ENCODE data around the gene NPIPB6.

NPIPB6 gene

DNA sequence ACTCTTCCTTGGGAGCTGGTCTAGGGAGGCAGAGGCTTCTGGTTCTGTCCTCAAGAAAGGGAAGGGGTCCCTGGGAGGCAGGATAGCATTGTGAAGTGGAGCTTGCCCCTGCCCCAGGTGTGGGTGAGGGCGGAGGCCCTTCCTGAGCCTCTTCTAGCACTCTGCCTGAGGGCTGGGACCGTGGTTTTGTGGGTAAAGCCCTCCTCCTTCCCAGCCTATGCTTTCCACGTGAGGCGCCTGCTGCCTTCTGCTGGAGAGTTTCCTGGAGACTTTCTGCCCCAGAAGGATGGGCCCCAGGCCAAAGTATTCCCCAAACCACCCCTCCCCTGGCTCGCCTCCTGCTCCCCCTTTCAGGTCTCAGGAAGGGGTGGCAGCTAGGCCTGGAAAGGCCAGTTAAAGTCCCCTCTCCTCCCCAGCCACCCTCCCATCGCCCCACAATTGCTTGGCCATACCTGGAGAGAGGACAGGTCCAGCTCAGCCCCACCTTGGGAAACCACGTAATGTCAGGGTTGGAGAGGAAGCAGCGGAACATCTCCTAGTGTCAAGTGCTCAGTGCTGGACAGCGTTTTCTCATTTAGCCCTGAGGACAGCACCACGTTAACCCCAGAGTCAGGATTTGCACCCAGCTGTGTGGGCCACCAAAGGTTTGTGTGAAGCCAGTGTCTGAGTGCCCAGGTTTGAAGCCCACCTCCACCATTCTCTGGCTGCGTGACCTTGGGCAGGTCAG, 65.4 kb downstream of the NPIPB6 start:
- DNase-seq (ENCODE audit: low spot score), result no peak

DNA sequence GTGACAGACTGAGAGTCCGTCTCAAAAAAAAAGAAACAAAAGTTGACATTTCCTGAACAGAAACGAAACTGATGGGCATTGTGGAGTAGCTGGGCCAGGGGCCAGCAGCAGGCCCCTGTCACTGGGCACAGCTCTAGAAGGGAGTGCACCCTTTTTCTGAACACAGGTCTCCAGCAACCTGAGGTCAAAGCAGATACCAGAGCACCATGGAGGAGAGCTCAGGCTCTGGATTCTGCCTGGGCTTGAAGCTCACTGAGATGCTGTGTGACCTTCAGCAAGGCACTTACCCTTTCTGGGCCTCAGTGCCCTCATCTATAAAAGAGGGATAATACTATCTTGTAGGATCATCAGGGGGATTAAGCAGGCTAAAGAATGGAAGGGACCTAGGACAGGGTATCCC, 66.0 kb downstream of the NPIPB6 start:
- no peak for DNase-seq (ENCODE audit: low spot score)

DNA sequence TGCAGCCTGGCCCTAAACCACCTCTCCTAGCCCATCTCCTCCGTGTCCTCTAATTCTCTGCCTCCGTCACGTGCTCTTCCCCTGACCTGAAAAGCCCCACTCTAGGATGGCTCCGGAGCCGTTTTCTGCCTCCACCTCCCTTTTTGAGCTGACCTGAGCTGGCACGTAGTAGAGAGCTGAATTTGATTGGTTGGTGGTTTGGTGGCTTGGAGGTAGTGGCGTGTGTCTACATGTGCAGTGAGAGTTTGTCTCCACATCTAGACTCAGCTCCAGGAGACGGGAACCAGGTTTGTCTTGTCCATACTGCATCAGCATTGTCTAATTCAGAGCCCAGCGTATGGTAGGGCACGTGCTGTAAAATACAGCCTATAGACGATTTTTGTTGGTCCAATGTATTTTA, 68.0 kb downstream of the NPIPB6 start:
- no peak for DNase-seq (ENCODE audit: low spot score)

DNA sequence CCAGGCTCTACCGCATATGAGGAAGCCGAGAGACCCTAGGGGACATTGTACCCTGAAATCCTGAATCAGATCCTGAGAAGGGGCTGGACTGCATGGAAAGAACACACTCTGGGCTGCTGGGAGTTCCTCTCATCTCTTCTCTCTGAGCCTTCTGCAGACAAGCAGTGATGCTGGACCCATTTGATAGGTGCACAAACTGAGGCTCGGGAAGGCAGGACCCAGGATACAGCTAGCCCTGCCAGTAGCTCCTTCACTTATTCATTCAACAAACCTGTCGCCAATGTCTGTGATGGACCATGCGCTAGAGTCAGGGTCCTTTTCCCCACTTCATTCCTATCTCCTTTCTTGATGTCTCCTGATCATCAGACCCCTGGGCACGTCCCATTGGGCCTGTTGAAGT, 69.1 kb downstream of the NPIPB6 start:
- DNase-seq (ENCODE audit: low spot score), result no peak

DNA sequence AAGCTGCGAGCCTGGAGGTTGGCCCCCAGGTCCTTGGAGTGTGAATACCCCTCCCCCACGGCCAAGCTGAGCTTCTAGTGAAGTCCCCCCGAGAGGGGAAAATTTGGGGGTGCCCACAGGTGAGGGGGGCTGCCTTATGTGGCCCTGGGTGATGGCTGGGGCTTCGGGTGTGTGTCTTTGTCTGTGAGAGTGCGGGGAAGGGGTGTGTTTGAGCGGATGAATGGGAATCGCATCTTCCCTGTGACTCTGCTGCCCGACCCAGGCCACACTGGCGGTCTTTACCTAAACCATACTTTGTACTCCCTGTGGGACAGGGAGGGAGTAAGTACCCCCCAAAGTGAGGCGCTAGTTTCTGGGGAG, 69.7 kb downstream of the NPIPB6 start:
- DNase-seq (ENCODE audit: low spot score), result no peak

DNA sequence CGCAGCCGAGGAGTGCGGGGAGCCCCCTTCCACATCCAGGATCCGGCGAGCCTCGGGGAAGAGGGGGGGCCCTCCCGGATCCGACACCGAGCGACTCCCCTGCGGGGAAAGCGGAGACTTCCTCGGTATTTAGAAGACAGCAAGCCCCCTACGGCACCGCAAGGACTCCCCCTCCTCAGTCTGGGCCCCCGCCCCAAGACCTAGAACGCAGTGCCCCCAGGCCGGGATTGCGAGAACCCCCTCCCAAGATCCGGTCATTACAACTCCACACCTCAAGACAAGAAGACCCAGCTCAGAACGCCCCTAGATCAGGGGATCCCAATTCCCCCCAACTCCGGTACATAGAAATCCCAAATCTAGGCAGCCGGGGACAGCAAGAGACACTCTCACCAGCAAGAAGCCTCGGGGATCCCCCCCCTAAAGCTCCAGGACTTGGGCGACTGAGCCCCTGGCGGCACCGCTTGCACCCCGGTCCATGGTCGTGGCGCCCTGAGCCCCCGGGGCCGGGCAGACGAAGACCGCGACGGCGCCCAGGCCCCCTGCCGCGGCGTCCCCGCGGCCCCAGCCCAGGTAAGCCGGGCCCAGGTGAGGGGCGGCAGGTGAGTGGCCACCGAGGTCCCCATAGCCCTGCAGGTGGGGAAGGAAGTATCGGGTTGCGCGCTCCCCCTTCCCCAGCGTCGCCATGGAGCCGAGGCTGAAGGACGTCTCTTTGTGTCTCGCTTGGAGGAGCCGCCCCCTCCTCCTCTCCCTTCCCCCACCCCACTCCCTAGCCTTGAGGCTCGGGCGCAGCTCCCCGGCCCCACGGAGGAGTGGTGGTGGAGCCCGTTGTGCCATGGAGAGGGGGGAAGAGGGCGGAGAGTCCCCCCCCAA, 70.3 kb downstream of the NPIPB6 start:
- no peak for DNase-seq (ENCODE audit: low spot score)
